HCT116 (cell line): ENCODE results near the gene ZBTB42. TPM values are rescaled to one million over a fixed set of nuclear protein-coding genes. Genes with fewer than 3 reads are reported as not detected.
A peak's percentile ranks its signal among the peaks of the same experiment; 100 is the strongest.

Experiments
- ATAC-seq: fragments of 200-7000 bp; cut with Tn5 transposase; 2 replicates; pipeline ENCODE4 v1.9.1; 2020; ENCODE audit warnings: mild to moderate bottlenecking, moderate library complexity
- BruUV-seq: library from RNA; stranded (reverse); fragments of 400-500 nt; replicated peaks from 2 replicates; lab custom pipeline; 2021; lab: Mats Ljungman, UMichigan
- CTCF ChIA-PET: fragments of 300-600 bp; sonication (Branson Sonifier 250); formaldehyde crosslinking; loops from one replicate; lab custom pipeline; 2021; ENCODE audit warnings: antibody characterized with exemption; lab: Charles Lee
- POLR2A ChIA-PET: fragments of 300-600, 350-600 bp; sonication (Branson Sonifier 250); formaldehyde crosslinking; loops from one replicate; lab custom pipeline; 2021; ENCODE audit warnings: antibody characterized with exemption; lab: Charles Lee
- RAD21 ChIA-PET, 2 experiments: fragments of 300-600 bp; sonication (Branson Sonifier 250); formaldehyde crosslinking; loops; one replicate each; lab custom pipeline; 2023; ENCODE audit warnings: low total read pairs in 2 of 2; ENCODE audit not compliant: uncharacterized antibody in 2 of 2, unreplicated experiment in 2 of 2, low non-redundant PET in 1 of 2; lab: Charles Lee
- DNase-seq: peaks from one replicate; pipeline ENCODE4 v3.0.0-alpha.2; 2010; ENCODE audit warnings: low read depth, low spot score
- H2AFZ ChIP-seq: fragments of 200-600 bp; shearing (Covaris generic), sonication (generic); 2 replicates; pipeline ENCODE4 v1.6.1; 2017; ENCODE audit warnings: low read depth, mixed run types, mixed read lengths, antibody characterized with exemption, low read length; ENCODE audit not compliant: poor library complexity, severe bottlenecking
- H3K27ac ChIP-seq: 2 replicates; pipeline ENCODE4 v1.5.1; 2012; ENCODE audit warnings: low read depth, low read length
- H3K27me3 ChIP-seq: fragments of 200-600 bp; sonication (generic); 2 replicates; pipeline ENCODE4 v1.6.1; 2016; ENCODE audit warnings: mixed run types, low read length, mixed read lengths; ENCODE audit not compliant: insufficient read depth
- H3K36me3 ChIP-seq, 2 experiments: fragments of 200-500 bp in 1 of 2; fragments of 200-600 bp in 1 of 2; sonication (Bioruptor generic) in 1 of 2; sonication (generic) in 1 of 2; 2 replicates each; pipeline versions ENCODE4 v1.5.1 to v1.6.1; 2014 to 2016; ENCODE audit warnings: low read length in 2 of 2, inconsistent platforms in 1 of 2, mixed read lengths in 1 of 2, mixed run types in 1 of 2; ENCODE audit not compliant: insufficient read depth in 2 of 2, control insufficient read depth in 1 of 2
- H3K4me1 ChIP-seq, 2 experiments: fragments of 200-600 bp in 1 of 2; sonication (generic) in 1 of 2; 2 replicates each; pipeline versions ENCODE4 v1.5.1 to v1.6.1; 2012 to 2017; ENCODE audit warnings: low read length in 2 of 2, inconsistent platforms in 1 of 2, mild to moderate bottlenecking in 1 of 2, mixed read lengths in 1 of 2, mixed run types in 1 of 2, moderate library complexity in 1 of 2; ENCODE audit not compliant: insufficient read depth in 2 of 2, control insufficient read depth in 1 of 2
- H3K4me2 ChIP-seq: fragments of 200-600 bp; sonication (generic); 2 replicates; pipeline ENCODE4 v1.6.1; 2017; ENCODE audit warnings: mixed run types, low read length, mixed read lengths
- H3K4me3 ChIP-seq, 2 experiments: fragments of 200-600 bp in 1 of 2; sonication (generic) in 1 of 2; replicated peaks in 1 of 2; 2 replicates each; pipeline ENCODE4 v1.5.1; 2011 to 2016; ENCODE audit warnings: low read length in 2 of 2, control low read depth in 1 of 2, low read depth in 1 of 2, mild to moderate bottlenecking in 1 of 2, mixed read lengths in 1 of 2, mixed run types in 1 of 2
- H3K79me2 ChIP-seq: fragments of 200-600 bp; sonication (generic); 2 replicates; pipeline ENCODE4 v1.6.1; 2017; ENCODE audit warnings: mild to moderate bottlenecking, mixed run types, low read length, moderate library complexity, mixed read lengths; ENCODE audit not compliant: insufficient read depth
- H3K9ac ChIP-seq: fragments of 200-600 bp; sonication (generic); 2 replicates; pipeline ENCODE4 v1.6.1; 2016; ENCODE audit warnings: low read length, mixed read lengths
- H3K9me2 ChIP-seq: fragments of 200-600 bp; sonication (generic), shearing (Covaris generic); 2 replicates; pipeline ENCODE4 v1.6.1; 2017; ENCODE audit warnings: mixed run types, mild to moderate bottlenecking, moderate library complexity; ENCODE audit not compliant: insufficient read depth
- H3K9me3 ChIP-seq, 2 experiments: fragments of 200-500 bp in 1 of 2; fragments of 200-600 bp in 1 of 2; sonication (Bioruptor generic) in 1 of 2; sonication (generic) in 1 of 2; 2 replicates each; pipeline ENCODE4 v1.6.1; 2014 to 2017; ENCODE audit warnings: low read length in 2 of 2, mixed read lengths in 2 of 2, inconsistent platforms in 1 of 2, low read depth in 1 of 2, mild to moderate bottlenecking in 1 of 2, mixed run types in 1 of 2, moderate library complexity in 1 of 2; ENCODE audit not compliant: control insufficient read depth in 1 of 2, insufficient read depth in 1 of 2
- H4K20me1 ChIP-seq: fragments of 200-600 bp; sonication (generic), shearing (Covaris generic); 2 replicates; pipeline ENCODE4 v1.6.1; 2017; ENCODE audit warnings: mixed run types, mild to moderate bottlenecking, moderate library complexity; ENCODE audit not compliant: insufficient read depth
- ATF3 ChIP-seq: IDR thresholded peaks from 2 replicates; pipeline ENCODE4 v1.6.1; 2012
- ELF1 ChIP-seq: IDR thresholded peaks from 2 replicates; pipeline ENCODE4 v1.6.1; 2012; ENCODE audit warnings: low read depth, borderline replicate concordance
- EZH2 ChIP-seq: fragments of 200-600 bp; sonication (generic); IDR thresholded peaks from 2 replicates; pipeline ENCODE4 v1.6.1; 2017; ENCODE audit warnings: antibody characterized with exemption, mixed run types
- EZH2phosphoT487 ChIP-seq: fragments of 200-600 bp; IDR thresholded peaks from 2 replicates; pipeline ENCODE4 v1.6.1; 2018; ENCODE audit warnings: antibody characterized with exemption, borderline replicate concordance
- FOSL1 ChIP-seq: IDR thresholded peaks from 2 replicates; pipeline ENCODE4 v1.6.1; 2012; ENCODE audit warnings: low read depth
- POLR2A ChIP-seq: IDR thresholded peaks from 2 replicates; pipeline ENCODE4 v1.7.0; 2011; ENCODE audit warnings: borderline replicate concordance; ENCODE audit not compliant: insufficient read depth, insufficient read length; ENCODE audit errors: extremely low read depth
- POLR2AphosphoS5 ChIP-seq: IDR thresholded peaks from 2 replicates; pipeline ENCODE4 v1.6.1; 2011; ENCODE audit warnings: mild to moderate bottlenecking, low read depth, low read length, moderate library complexity
- RAD21 ChIP-seq: IDR thresholded peaks from 2 replicates; pipeline ENCODE4 v1.6.1; 2012; ENCODE audit warnings: low read depth, mild to moderate bottlenecking
- SRF ChIP-seq: IDR thresholded peaks from 2 replicates; pipeline ENCODE4 v1.6.1; 2012; ENCODE audit warnings: low read depth
- TCF7L2 ChIP-seq: IDR thresholded peaks from 2 replicates; pipeline ENCODE4 v1.7.0; 2011; ENCODE audit warnings: borderline replicate concordance, inconsistent platforms; ENCODE audit not compliant: insufficient read depth, insufficient read length; ENCODE audit errors: extremely low read depth
- YY1 ChIP-seq: IDR thresholded peaks from 2 replicates; pipeline ENCODE4 v1.6.1; 2011; ENCODE audit warnings: low read length, low read depth, moderate library complexity, mild to moderate bottlenecking; ENCODE audit not compliant: insufficient replicate concordance; ENCODE audit errors: extremely low read depth
- ZBTB33 ChIP-seq: IDR thresholded peaks from 2 replicates; pipeline ENCODE4 v1.6.1; 2011; ENCODE audit warnings: mild to moderate bottlenecking, low read length, moderate library complexity; ENCODE audit not compliant: insufficient replicate concordance; ENCODE audit errors: extremely low read depth
- ZFX ChIP-seq: fragments of 450-650 bp; IDR thresholded peaks from 2 replicates; pipeline ENCODE4 v1.6.1; 2017
- intact Hi-C: fragments of 100-400 bp; cut with micrococcal nuclease; formaldehyde crosslinking; loops from 2 replicates; pipeline ENCODE4 v1.10.0; 2022
- total RNA-seq: library from RNA; stranded (reverse); gene quantifications from one replicate; pipeline ENCODE4 v1.2.1, GENCODE V29; 2021; ENCODE audit not compliant: unreplicated experiment
- TF ChIP-seq, protein P1 (sequence below): IDR thresholded peaks from 2 replicates; pipeline ENCODE4 v1.6.1; 2012; ENCODE audit warnings: low read depth

ZBTB42 gene
- total RNA-seq, 1 experiment from 2014 or later, result 4.4 TPM

DNA sequence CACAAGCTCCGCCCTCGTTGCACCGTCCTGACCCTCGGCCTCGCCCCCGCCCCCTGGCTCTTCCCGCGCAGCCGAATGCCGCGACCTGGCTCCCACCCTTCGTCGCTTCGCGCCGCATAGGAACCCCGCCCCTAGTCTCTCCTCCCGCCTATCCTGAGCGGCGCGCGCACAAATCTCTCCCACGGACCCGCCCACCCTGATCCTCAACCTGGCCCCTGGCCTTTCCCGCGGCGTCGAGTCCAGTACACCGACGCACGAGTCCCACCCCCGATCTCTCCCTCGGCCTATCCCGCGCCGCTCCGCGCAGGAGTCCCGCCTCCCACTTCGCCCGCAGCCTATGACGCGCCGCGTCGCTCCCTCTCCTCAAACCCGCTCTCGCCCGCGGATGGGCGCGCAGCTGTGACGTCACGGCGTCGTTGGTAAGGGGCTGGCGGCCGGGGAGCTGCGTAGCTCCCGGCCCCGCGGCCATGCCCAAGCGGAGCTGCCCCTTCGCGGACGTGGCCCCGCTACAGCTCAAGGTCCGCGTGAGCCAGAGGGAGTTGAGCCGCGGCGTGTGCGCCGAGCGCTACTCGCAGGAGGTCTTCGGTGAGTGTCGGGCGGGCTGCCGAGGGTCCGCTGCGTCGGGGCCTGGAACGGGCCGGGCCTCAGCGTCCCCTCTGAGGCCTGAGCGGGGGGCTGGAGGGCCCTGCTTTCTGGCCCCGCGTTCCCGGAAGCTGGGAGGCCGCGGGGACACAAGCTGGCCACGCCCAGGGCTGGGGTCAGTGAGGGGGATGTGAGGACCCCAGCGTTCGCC, 48.0 kb upstream of the ZBTB42 start, which contains the start of gene SIVA1:
TSS of gene SIVA1 (plus strand) at position 413 of the 793 bp plus-strand sequence. CDS start at position 468, 55 bp downstream.
- ATAC-seq (peak; percentile 94), DNase-seq (peak; percentile 98)
- POLR2A ChIA-PET, result interaction anchor here (0.6 to 1.6 kb wide), 12 partner anchors 12 to 220 kb away, joined by 3 to 7 read pairs (median 4); partner anchors contain the start of gene ZBTB42
- H3K4me2 ChIP-seq, result peak within 1 kb of the TSS; percentile 99
- H2AFZ ChIP-seq, result no peak within 1 kb of the TSS
- H4K20me1 ChIP-seq, result no peaks in the 10 kb centered on the region
- intact Hi-C loops, result no loop called here
- peaks cover 23 to 35% of the 10 kb centered on the region in 2 experiments for H3K4me1 ChIP-seq
- RAD21 ChIA-PET, result interaction anchor here in 1 of 2 experiments (0.7 to 0.8 kb wide), 2 partner anchors 16 to 73 kb away, joined by 3 to 7 read pairs; no protein-coding TSS in a partner anchor
- CTCF ChIA-PET, result interaction anchor here (1.0 to 1.8 kb wide), 7 partner anchors 14 to 293 kb away, joined by 3 to 11 read pairs (median 5); partner anchors contain the start of gene ADSS1
- peaks cover 14 to 21% of the 10 kb centered on the region in 2 experiments; a peak in 3 of 4 replicates for H3K36me3 ChIP-seq
- no peaks in the 10 kb centered on the region for H3K9me2 ChIP-seq
- no peaks in the 10 kb centered on the region for H3K9me3 ChIP-seq
- H3K27ac ChIP-seq, result peak within 1 kb of the TSS; percentile 90
- no peaks in the 10 kb centered on the region for H3K27me3 ChIP-seq
- no TSS peak for BruUV-seq
- TF ChIP-seq ZBTB33, result no peak
- TF ChIP-seq SRF, result no peak
- TF ChIP-seq FOSL1, result no peak
- TF ChIP-seq ATF3, result no peak
- no peak for TF ChIP-seq EZH2
- TF ChIP-seq EZH2phosphoT487, result no peak
- peak; percentile 93; the same call in 1 of the 2 replicates for TF ChIP-seq ZFX
- TF ChIP-seq, protein P1, sequence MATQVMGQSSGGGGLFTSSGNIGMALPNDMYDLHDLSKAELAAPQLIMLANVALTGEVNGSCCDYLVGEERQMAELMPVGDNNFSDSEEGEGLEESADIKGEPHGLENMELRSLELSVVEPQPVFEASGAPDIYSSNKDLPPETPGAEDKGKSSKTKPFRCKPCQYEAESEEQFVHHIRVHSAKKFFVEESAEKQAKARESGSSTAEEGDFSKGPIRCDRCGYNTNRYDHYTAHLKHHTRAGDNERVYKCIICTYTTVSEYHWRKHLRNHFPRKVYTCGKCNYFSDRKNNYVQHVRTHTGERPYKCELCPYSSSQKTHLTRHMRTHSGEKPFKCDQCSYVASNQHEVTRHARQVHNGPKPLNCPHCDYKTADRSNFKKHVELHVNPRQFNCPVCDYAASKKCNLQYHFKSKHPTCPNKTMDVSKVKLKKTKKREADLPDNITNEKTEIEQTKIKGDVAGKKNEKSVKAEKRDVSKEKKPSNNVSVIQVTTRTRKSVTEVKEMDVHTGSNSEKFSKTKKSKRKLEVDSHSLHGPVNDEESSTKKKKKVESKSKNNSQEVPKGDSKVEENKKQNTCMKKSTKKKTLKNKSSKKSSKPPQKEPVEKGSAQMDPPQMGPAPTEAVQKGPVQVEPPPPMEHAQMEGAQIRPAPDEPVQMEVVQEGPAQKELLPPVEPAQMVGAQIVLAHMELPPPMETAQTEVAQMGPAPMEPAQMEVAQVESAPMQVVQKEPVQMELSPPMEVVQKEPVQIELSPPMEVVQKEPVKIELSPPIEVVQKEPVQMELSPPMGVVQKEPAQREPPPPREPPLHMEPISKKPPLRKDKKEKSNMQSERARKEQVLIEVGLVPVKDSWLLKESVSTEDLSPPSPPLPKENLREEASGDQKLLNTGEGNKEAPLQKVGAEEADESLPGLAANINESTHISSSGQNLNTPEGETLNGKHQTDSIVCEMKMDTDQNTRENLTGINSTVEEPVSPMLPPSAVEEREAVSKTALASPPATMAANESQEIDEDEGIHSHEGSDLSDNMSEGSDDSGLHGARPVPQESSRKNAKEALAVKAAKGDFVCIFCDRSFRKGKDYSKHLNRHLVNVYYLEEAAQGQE, result no peak
- TF ChIP-seq POLR2A, result peak; percentile 65
- peak; percentile 13 for TF ChIP-seq TCF7L2
- TF ChIP-seq POLR2AphosphoS5, result peak; percentile 74
- TF ChIP-seq YY1, result peak; percentile 73
- no peak for TF ChIP-seq ELF1
- no peak for TF ChIP-seq RAD21
- peak within 1 kb of the TSS; percentile 97 to 99 for H3K4me3 ChIP-seq
- H3K79me2 ChIP-seq, result peaks cover 50% of the 10 kb centered on the region
- peak within 1 kb of the TSS; percentile 100 for H3K9ac ChIP-seq
